HG03457 (cell line): Measurements from ENCODE around the gene MAB21L1.

Experiments
- ATAC-seq: cut with Tn5 transposase; IDR thresholded peaks from one replicate; pipeline ENCODE4 v1.9.1; 2021; ENCODE audit warnings: moderate number of reproducible peaks; ENCODE audit not compliant: unreplicated experiment

Gene MAB21L1

DNA sequence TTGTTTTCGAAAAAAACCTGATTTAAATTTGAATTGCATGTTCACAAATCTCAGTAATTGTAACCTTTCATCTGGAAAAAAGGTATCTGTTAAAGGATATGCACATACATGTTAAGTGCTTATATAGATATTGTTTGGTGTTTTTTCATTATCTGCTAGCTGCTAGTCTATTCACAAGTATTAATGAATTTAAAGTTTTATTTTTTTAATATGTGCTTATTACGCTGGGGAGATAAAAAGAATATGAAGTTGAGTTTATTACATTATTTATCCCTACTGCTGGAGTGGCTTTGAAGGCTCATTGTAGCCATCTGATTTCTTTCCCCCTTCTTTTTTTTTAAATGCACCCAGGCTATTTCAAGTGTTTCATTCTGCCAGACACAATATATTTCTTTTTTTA lies 3.9 kb upstream of the MAB21L1 start:
- no peak for ATAC-seq

DNA sequence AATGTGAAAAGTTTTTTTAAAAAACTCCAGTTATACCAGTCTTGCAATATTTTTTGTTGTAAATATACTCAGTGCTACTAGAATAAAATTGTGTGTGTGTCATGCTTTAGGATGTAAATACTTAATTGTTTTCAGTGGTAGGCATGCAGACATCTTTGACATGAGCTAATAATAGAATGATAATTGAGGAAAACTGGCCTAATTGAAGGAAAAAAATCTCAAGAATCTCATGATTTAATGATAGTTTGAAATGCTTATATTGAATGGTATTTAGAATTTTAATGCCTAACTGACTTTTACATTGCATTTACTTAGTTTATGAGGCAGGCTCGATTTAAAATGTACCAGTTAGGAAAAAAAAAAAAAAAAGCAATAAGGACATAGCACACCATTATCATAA lies 3.2 kb upstream of the MAB21L1 start:
- ATAC-seq = no peak

GRCh38 chr13:35479038-35479492 lies 2.6 kb upstream of the MAB21L1 start:
- ATAC-seq = no peak

DNA sequence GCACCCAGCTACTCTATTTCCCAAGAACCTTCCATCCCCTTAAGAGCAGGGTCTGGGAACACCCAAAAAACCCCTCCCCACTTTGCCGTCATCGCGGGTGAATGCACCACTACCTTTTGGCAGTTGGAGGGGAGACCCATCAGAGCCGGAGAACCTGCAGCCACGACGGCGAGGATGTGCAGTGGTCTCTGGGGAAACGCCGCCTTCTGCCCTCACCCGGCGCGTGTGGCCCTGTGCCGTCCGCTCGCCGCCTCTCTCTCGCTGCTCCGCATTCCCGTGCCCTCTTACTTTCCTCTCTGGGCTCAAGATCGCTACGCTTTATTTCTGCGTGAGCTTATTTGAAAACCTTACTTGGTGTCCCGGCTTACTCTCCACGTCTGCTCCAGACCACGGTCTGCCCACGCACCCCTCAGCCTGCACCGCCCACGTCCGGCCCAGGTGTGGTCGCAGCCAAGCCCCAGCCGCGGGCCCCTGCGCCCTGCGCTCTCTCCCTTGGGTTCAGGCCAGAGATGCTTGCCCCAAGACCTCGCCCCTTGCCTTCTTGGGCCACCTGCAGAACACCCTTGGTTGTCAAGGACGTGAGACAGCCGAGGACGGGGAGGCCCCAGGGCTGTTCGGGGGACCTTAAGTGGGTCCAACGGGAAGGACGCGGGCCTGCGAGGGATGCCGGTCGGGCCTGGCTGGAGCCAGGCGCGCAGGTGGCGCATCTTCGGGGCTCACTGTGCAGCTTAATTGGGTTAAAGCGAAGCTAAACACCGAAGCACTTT lies 2.0 kb upstream of the MAB21L1 start:
- ATAC-seq = no peak

DNA sequence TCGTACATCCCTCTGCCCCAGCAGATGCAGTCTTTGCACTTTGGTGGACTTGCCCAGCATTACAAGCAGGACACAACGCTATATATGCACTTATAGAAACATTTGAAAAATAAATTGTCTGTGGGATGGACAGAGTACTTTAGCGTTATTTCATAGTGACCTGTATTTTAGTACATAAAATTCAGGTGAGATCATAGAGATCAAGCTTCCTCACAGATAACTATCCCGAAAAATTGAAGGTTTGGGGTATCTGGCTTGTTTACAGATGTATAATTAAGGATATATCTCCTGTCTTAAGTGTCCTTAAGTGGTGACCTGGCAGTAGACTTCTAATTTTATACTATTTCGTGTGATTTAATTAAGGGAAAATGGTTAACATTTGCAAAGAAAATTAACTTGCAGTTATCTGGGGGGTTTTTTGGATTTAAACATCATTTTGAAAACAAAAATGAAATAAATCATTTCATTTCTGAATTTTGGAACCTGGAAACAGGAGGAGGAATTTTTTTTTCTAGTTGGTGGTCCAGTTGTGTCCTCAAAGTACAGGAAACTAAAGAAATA lies 977 bp upstream of the MAB21L1 start:
- ATAC-seq = no peak

- no peak for ATAC-seq
Measured at GRCh38 chr13:35475212-35475959, 1.1 kb downstream of the MAB21L1 start.

GRCh38 chr13:35474496-35475211 lies 1.8 kb downstream of the MAB21L1 start:
- no peak for ATAC-seq

DNA sequence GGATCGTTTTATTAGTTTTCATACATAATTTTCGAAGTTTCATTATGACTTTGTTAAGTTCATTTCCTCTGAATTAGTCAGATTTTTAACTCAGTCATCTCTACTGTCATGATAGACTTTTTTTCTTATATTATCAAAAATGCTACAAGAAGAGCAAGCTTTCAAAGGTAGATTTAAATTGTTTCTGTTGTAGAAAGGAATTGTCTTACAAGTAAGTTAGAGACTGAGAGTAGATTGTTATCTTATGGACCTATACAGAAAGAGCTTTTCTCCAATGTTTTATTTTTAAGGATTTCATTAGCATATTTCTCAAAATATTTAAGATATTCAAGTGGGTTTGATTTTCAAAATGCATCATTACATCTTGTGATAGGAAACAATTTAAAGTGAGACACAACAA lies 2.7 kb downstream of the MAB21L1 start:
- ATAC-seq = no peak

DNA sequence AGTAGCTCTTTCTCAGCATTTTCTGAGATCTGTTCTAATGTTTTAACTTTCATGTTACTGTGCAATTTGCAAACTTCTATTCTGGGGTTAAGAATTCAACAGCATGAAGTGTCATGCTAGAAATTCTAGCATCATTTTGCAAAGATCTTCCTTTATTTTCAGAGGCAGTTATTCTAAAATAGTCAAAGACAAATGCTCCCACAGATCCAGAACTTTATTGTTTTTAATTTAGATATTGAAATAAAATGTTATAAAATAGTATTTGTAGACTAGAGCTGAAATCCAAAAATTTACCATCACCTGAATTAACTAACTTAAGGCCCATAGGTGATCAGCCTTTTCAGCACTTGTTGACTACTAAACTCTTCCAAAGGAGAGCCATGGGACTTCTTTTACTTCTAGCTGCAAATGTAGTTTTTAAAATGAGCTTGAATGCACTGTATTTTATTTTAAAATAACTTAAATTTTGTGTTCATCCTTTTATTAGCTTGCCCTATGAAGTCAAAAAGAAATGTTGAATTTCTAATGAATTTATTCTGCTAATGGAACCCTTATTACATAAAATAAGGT lies 3.2 kb downstream of the MAB21L1 start:
- no peak for ATAC-seq

DNA sequence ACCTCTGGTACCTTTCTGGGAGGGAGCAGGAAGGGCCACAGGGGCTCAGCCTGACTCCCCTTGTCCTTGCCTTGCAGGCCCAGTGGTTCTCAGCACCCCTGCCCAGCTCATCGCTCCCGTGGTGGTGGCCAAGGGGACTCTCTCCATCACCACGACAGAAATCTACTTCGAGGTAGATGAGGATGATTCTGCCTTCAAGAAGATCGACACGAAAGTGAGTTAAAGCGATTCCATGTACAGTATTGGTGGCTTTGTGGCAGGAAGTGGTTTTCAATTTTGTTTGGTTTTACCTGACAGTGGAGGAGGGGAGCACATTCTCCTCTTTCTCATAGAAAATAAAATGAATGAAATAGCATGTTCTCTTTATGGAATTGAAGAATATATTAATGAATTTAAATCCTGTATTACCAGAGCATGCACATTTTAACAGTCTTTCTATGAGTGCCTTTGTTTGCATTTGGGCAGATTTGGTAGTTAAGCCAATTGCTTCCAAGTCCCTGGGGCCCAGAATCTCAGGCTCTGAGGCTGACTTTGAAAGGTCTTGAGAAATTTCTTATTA lies 4.1 kb downstream of the MAB21L1 start:
- no peak for ATAC-seq

GRCh38 chr13:35471706-35472322 lies 4.7 kb downstream of the MAB21L1 start:
- no peak for ATAC-seq

GRCh38 chr13:35470671-35471661 lies 5.5 kb downstream of the MAB21L1 start:
- no peak for ATAC-seq

DNA sequence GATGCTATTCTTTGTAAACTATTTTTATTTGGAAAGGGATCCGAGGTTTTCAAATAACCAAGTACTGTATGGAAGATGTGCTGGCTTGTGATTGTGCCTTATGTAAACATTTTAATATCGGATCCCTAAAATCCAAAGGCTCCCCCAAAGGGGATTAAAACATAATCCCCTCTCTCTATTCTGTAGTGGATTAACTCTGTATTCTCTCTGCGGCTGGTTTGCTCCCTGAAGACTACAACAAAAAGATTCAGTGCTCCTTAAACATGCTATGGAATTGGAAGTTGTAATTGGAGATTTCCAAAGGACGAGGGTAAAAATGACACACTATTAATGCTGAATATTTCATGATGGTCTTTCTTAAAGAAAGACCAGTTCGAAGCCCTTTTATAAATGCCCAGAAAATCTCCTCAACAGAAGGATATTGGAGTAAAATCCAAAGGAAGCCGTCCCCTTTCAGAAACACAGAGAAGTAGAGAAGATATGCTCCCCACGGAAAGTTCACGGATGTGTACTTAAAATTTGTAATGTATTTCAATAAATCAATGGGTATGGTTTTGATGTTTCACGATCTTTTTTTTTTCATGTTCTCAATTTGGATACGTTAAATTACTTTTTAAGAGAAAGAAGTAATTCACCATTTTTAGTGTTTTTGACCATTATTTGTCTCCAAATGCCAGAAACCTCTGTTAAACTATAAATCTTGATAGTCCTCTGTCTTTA lies 6.5 kb downstream of the MAB21L1 start:
- no peak for ATAC-seq

DNA sequence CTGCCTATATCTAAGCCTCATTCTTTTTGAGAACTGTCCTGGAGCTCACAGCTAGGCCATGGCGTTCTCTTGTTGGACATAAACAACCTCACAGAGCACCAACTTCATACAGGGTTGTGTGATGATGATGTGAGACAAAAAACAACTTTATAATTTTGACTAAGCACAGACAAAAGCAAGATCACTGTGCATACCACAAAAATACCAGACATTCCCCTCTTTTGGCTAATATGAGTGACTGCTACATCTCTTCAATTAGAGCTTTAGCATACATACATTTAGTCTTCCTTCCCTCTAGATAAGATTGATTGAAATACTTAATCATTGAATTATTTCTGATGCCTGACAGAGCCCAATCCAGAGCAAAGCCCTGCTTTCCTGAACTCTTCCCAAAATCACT lies 8.3 kb downstream of the MAB21L1 start:
- no peak for ATAC-seq

GRCh38 chr13:35465371-35465770 lies 11.1 kb downstream of the MAB21L1 start:
- ATAC-seq = no peak

DNA sequence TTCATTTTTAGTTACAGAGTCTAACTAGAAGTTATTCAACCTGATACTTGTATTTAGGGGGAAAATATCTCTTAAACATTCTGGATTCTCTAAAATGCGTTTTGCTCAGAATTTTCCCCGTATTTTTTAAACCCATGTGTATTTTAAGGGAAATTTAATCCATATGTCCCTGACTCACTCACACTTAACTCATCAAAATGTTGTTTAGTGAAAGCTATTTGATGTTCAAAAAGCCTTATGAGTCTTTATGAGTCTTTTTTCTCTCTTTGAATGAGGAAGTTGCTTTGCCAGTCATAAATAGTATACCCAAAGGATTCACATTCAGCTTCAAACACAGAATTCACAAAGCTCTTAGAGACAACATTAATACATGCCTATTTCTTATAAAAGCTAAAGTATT lies 16.4 kb downstream of the MAB21L1 start:
- ATAC-seq = no peak

DNA sequence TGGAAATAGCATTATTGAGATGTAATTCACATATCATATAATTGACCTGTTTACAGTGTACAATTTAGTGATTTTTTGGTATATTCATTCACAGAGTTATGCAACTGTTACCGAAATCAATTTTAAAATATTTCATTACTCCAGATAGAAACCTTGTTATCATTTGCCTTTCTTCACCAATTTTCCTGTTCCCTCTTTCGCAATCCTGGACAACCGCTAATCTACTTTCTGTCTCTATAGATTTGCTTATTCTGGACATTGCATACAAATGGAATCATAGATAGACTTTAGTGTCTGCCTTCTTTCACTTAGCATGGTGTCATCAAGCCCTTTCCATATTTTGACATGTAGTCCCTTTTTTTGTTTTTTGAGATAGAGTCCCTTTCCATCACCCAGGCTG lies 19.2 kb downstream of the MAB21L1 start:
- no peak for ATAC-seq

DNA sequence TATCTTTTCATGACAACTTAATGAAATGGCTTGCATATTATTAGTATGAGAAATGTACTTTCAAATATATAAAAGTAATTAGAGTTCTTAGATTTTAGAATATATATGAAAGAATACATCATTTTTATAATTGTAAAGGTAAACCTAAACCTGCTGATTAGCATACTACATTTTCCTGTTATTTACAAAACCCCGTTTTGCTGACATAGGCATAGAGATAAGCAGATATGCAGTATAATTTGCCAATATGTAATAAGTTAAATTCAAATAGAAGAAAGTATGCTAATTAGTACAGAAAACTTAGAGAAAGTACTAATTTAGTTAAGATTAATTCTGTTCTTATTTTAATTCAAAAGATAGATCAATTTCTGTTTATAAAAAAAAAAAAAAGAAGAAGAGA lies 21.5 kb downstream of the MAB21L1 start:
- no peak for ATAC-seq
